Activated B cell treated with CpG ODN at 0.5 μM for 24 hours (primary cell): ENCODE data around the gene TBC1D9. TPM values are rescaled to one million over a fixed set of nuclear protein-coding genes. Genes with fewer than 3 reads are reported as not detected.
A peak's percentile ranks its signal among the peaks of the same experiment; 100 is the strongest.

Source experiments
- ATAC-seq: fragments of 200-7000 bp; cut with Tn5 transposase; one replicate; pipeline ENCODE4 v1.10.0; 2021; ENCODE audit warnings: low read depth, mild to moderate bottlenecking, moderate library complexity
- CTCF ChIA-PET: fragments of 350-600 bp; sonication (Branson Sonifier 250); formaldehyde crosslinking; loops from one replicate; lab custom pipeline; 2021; ENCODE audit warnings: antibody characterized with exemption; lab: Charles Lee
- POLR2A ChIA-PET: fragments of 350-600 bp; sonication (Branson Sonifier 250); formaldehyde crosslinking; loops from one replicate; lab custom pipeline; 2021; ENCODE audit warnings: antibody characterized with exemption; lab: Charles Lee
- DNase-seq: peaks from one replicate; pipeline ENCODE4 v3.0.0; 2022
- H3K27ac Mint-ChIP-seq: one replicate; pipeline ENCODE4 v1.8.0; 2020; ENCODE audit warnings: mixed read lengths
- H3K27me3 Mint-ChIP-seq: one replicate; pipeline ENCODE4 v1.8.0; 2021; ENCODE audit warnings: mixed read lengths
- H3K36me3 Mint-ChIP-seq: one replicate; pipeline ENCODE4 v1.8.0; 2021; ENCODE audit warnings: low read depth, mixed read lengths
- H3K4me1 Mint-ChIP-seq: one replicate; pipeline ENCODE4 v1.8.0; 2021; ENCODE audit warnings: mixed read lengths
- H3K4me3 Mint-ChIP-seq: one replicate; pipeline ENCODE4 v1.8.0; 2020; ENCODE audit warnings: mild to moderate bottlenecking, mixed read lengths
- H3K9me3 Mint-ChIP-seq: one replicate; pipeline ENCODE4 v1.8.0; 2020; ENCODE audit warnings: mixed read lengths
- CTCF ChIP-seq: fragments of 200-600 bp; IDR thresholded peaks from one replicate; pipeline ENCODE4 v1.8.0; 2022; ENCODE audit warnings: antibody characterized with exemption, mild to moderate bottlenecking
- intact Hi-C: fragments of 100-400 bp; cut with micrococcal nuclease; formaldehyde crosslinking; loops from one replicate; pipeline ENCODE4 v1.15.1; 2024
- total RNA-seq: library from RNA; stranded (reverse); gene quantifications from 2 replicates; pipeline ENCODE4 v1.2.3, GENCODE V29; 2022

The TBC1D9 gene
- total RNA-seq, 1 donor from 2014 or later, result 46.0 TPM

- intact Hi-C loops, result no loop called here
- Mint-ChIP-seq H3K27me3 (no peaks in the 10 kb centered on the region), H3K9me3 (no peaks in the 10 kb centered on the region), H3K27ac (peak overlapping the region; percentile 4), H3K36me3 (no peaks in the 10 kb centered on the region), H3K4me1 (peaks cover 19% of the 10 kb centered on the region), H3K4me3 (no peak overlapping the region)
- no peak for TF ChIP-seq CTCF
- ATAC-seq (no peak), DNase-seq (no peak)
- ChIA-PET POLR2A (interaction anchor here (1.2 kb wide), 1 partner anchor 10 kb away, joined by 3 read pairs; no protein-coding TSS in a partner anchor), CTCF (no interaction called here)
Measured at GRCh38 chr4:140781596-140781995, 25.4 kb upstream of the TBC1D9 start.

- Mint-ChIP-seq H3K9me3 (no peaks in the 10 kb centered on the region), H3K4me3 (no peak overlapping the region), H3K27me3 (no peaks in the 10 kb centered on the region), H3K4me1 (peaks cover 30% of the 10 kb centered on the region), H3K36me3 (no peaks in the 10 kb centered on the region), H3K27ac (no peak overlapping the region)
- intact Hi-C loops, result loop anchor here (1.0 kb wide), 1 partner anchor 17 kb away; no protein-coding TSS in a partner anchor
- ChIA-PET POLR2A (interaction anchor here (1.5 kb wide), 1 partner anchor 21 kb away, joined by 3 read pairs; no protein-coding TSS in a partner anchor), CTCF (no interaction called here)
- TF ChIP-seq CTCF, result no peak
- no peak for ATAC-seq
- DNase-seq, result no peak
Measured at GRCh38 chr4:140777894-140778293, 21.7 kb upstream of the TBC1D9 start.

- POLR2A ChIA-PET, result interaction anchor here (2.0 kb wide), 1 partner anchor 14 kb away, joined by 8 read pairs; no protein-coding TSS in a partner anchor
- Mint-ChIP-seq H3K4me1 (peaks cover 30% of the 10 kb centered on the region), H3K36me3 (no peaks in the 10 kb centered on the region), H3K4me3 (no peak overlapping the region), H3K27ac (no peak overlapping the region), H3K9me3 (no peaks in the 10 kb centered on the region), H3K27me3 (no peaks in the 10 kb centered on the region)
- intact Hi-C loops, result loop anchor here (1.0 kb wide), 1 partner anchor 16 kb away; no protein-coding TSS in a partner anchor
- TF ChIP-seq CTCF, result no peak
- ATAC-seq (no peak), DNase-seq (no peak)
- CTCF ChIA-PET, result no interaction called here
Measured at GRCh38 chr4:140777386-140777785, 21.2 kb upstream of the TBC1D9 start.

DNA sequence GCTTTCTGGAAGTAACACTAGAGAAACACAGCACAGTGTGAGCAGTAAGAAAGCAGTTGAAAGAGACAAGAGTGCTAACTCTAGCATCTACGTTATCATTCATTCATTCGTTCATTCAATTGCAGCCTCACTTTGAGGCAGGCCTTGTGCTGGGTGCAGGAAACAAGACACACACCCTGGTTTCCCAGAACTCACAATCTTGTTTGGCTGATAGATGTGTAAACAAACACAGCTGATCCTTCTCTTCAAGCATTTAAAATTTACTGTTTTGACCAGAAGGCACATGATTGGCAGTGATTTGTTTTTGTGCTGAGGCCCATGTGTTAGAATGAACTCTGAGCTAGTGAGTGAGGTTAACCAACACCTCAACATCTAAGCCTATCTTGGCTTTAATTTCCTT lies 20.4 kb upstream of the TBC1D9 start:
- Mint-ChIP-seq H3K27ac (no peak overlapping the region), H3K27me3 (no peaks in the 10 kb centered on the region), H3K4me3 (no peak overlapping the region), H3K36me3 (no peaks in the 10 kb centered on the region), H3K4me1 (peaks cover 24% of the 10 kb centered on the region), H3K9me3 (no peaks in the 10 kb centered on the region)
- no peak for TF ChIP-seq CTCF
- POLR2A ChIA-PET, result interaction anchor here (2.0 kb wide), 1 partner anchor 14 kb away, joined by 8 read pairs; no protein-coding TSS in a partner anchor
- ATAC-seq (no peak), DNase-seq (no peak)
- CTCF ChIA-PET, result no interaction called here
- intact Hi-C loops, result no loop called here

GRCh38 chr4:140774956-140775355 lies 18.8 kb upstream of the TBC1D9 start:
- ATAC-seq, result no peak
- no peaks in the 10 kb centered on the region for H3K9me3 Mint-ChIP-seq

More at GRCh38 chr4:140774956-140775355, 18.8 kb upstream of the TBC1D9 start:
- H3K36me3 Mint-ChIP-seq, result peaks cover 2% of the 10 kb centered on the region
- POLR2A ChIA-PET, result interaction anchor here (1.0 to 1.4 kb wide), 2 partner anchors 18 to 21 kb away, joined by 5 to 7 read pairs; partner anchors contain the start of gene TBC1D9
- no peak overlapping the region for H3K4me3 Mint-ChIP-seq
- TF ChIP-seq CTCF, result no peak
- no peak for DNase-seq
- intact Hi-C loops, result loop anchor here (2.0 kb wide), 1 partner anchor 16 kb away; no protein-coding TSS in a partner anchor
- peaks cover 26% of the 10 kb centered on the region for H3K4me1 Mint-ChIP-seq
- peak overlapping the region; percentile 33 for H3K27ac Mint-ChIP-seq
- CTCF ChIA-PET, result interaction anchor here (1.1 kb wide), 1 partner anchor 61 kb away, joined by 3 read pairs; no protein-coding TSS in a partner anchor
- H3K27me3 Mint-ChIP-seq, result no peaks in the 10 kb centered on the region
